ENCODE measurements around the gene HIPK4.
"Not testable (repeated sequence)": the region's sequence is repeated elsewhere in the genome, so short reads cannot be mapped to it uniquely, and the experiment has no call there.

HIPK4 gene

GRCh38 chr19:40417643-40417981 is 27.6 kb upstream of the HIPK4 start:
- DNase-seq (ENCODE audit: low spot score): no peak

- DNase-seq (ENCODE audit: low spot score): peak; percentile 70
Measured at GRCh38 chr19:40416918-40417642, 27.1 kb upstream of the HIPK4 start.

GRCh38 chr19:40415768-40416167 is 25.8 kb upstream of the HIPK4 start:
- DNase-seq (ENCODE audit: low spot score): no peak

GRCh38 chr19:40414542-40415535 is 24.9 kb upstream of the HIPK4 start:
- DNase-seq (ENCODE audit: low spot score): no peak

GRCh38 chr19:40413291-40413845 is 23.4 kb upstream of the HIPK4 start, which contains the start of gene PRX:
Gene PRX, minus strand, starts transcription at chr19:40413378. Its CDS starts 5,446 bp downstream, at chr19:40407932.
- no peak for DNase-seq (ENCODE audit: low spot score)

GRCh38 chr19:40412866-40413265 is 22.9 kb upstream of the HIPK4 start:
- DNase-seq (ENCODE audit: low spot score): no peak

GRCh38 chr19:40411958-40412499 is 22.0 kb upstream of the HIPK4 start:
- no peak for DNase-seq (ENCODE audit: low spot score)

GRCh38 chr19:40411125-40411842 is 21.3 kb upstream of the HIPK4 start:
- DNase-seq (ENCODE audit: low spot score): no peak

GRCh38 chr19:40410030-40410389 is 20.0 kb upstream of the HIPK4 start:
- DNase-seq (ENCODE audit: low spot score): no peak

GRCh38 chr19:40408598-40408925 is 18.6 kb upstream of the HIPK4 start:
- not testable (repeated sequence) for DNase-seq (ENCODE audit: low spot score)

GRCh38 chr19:40407714-40408597 is 18.0 kb upstream of the HIPK4 start:
- no peak for DNase-seq (ENCODE audit: low spot score)

GRCh38 chr19:40403262-40403984 is 13.4 kb upstream of the HIPK4 start:
- peak; percentile 70 for DNase-seq (ENCODE audit: low spot score)

- DNase-seq (ENCODE audit: low spot score): no peak
Measured at GRCh38 chr19:40400559-40400958, 10.6 kb upstream of the HIPK4 start.

- peak; percentile 21 for DNase-seq (ENCODE audit: low spot score)
Measured at GRCh38 chr19:40398417-40399131, 8.6 kb upstream of the HIPK4 start.

- no peak for DNase-seq (ENCODE audit: low spot score)
Measured at GRCh38 chr19:40397568-40397906, 7.6 kb upstream of the HIPK4 start.

- no peak for DNase-seq (ENCODE audit: low spot score)
Measured at GRCh38 chr19:40396886-40397567, 7.0 kb upstream of the HIPK4 start.

- DNase-seq (ENCODE audit: low spot score): no peak
Measured at GRCh38 chr19:40395956-40396355, 6.0 kb upstream of the HIPK4 start.

GRCh38 chr19:40394816-40395210 is 4.8 kb upstream of the HIPK4 start:
- DNase-seq (ENCODE audit: low spot score): no peak
